ENCODE data around the gene CXXC4.

The CXXC4 gene

DNA sequence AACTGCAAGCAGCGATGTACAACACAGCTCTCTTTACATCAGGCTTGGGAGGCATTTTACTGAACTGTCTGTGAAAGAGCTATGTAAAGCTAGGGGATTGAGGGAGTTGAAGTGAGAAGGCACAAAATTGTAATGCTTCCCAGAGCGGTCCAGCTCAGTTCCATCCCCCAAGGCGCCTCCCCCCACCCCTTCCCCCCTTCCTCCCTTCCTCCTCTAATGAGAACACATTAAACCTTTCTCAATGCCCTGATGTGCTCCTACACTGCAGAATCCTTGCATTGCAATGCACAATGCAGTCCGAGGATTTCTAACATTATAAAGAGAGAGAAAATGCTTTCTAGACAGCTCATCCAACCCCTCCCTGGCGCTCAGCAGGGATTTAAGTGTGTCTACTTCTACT lies 73.9 kb downstream of the CXXC4 start:
- DNase-seq (ENCODE audit: low read depth, low spot score): no peak

Measured in ELF-1 (cell line).